ES-I3 (cell line): ENCODE results near the gene MTMR3.
"Not testable (repeated sequence)": the region's sequence is repeated elsewhere in the genome, so short reads cannot be mapped to it uniquely, and the experiment has no call there.

Experiments
- H3K36me3 ChIP-seq: 2 replicates; pipeline ENCODE4 v1.6.1; 2013; ENCODE audit warnings: mild to moderate bottlenecking, low read length, control low read depth, moderate library complexity; ENCODE audit not compliant: insufficient read depth
- H3K4me1 ChIP-seq: 2 replicates; pipeline ENCODE4 v1.6.1; 2013; ENCODE audit warnings: mild to moderate bottlenecking, control low read depth, low read length; ENCODE audit not compliant: insufficient read depth
- H3K9ac ChIP-seq: 2 replicates; pipeline ENCODE4 v1.6.1; 2013; ENCODE audit warnings: low read depth, mild to moderate bottlenecking, low read length, moderate library complexity
- H3K9me3 ChIP-seq: 2 replicates; pipeline ENCODE4 v1.6.1; 2013; ENCODE audit warnings: mild to moderate bottlenecking, low read length, moderate library complexity; ENCODE audit not compliant: control insufficient read depth, insufficient read depth

MTMR3 gene

GRCh38 chr22:30046716-30047363 is 163.9 kb downstream of the MTMR3 start:
- H3K9ac ChIP-seq = no peak overlapping the region
- H3K9me3 ChIP-seq = no peaks in the 10 kb centered on the region
- no peaks in the 10 kb centered on the region for H3K4me1 ChIP-seq
- H3K36me3 ChIP-seq = no peaks in the 10 kb centered on the region

- Histone ChIP-seq H3K4me1 (no peaks in the 10 kb centered on the region), H3K9me3 (no peaks in the 10 kb centered on the region), H3K36me3 (no peaks in the 10 kb centered on the region), H3K9ac (no peak overlapping the region)
These were observed 164.4 kb downstream of the MTMR3 start for GRCh38 chr22:30047364-30047738.

- no peaks in the 10 kb centered on the region for H3K9me3 ChIP-seq
- H3K36me3 ChIP-seq = no peaks in the 10 kb centered on the region
- H3K9ac ChIP-seq = no peak overlapping the region
- no peaks in the 10 kb centered on the region for H3K4me1 ChIP-seq
These were observed 165.7 kb downstream of the MTMR3 start for GRCh38 chr22:30048681-30049080.

DNA sequence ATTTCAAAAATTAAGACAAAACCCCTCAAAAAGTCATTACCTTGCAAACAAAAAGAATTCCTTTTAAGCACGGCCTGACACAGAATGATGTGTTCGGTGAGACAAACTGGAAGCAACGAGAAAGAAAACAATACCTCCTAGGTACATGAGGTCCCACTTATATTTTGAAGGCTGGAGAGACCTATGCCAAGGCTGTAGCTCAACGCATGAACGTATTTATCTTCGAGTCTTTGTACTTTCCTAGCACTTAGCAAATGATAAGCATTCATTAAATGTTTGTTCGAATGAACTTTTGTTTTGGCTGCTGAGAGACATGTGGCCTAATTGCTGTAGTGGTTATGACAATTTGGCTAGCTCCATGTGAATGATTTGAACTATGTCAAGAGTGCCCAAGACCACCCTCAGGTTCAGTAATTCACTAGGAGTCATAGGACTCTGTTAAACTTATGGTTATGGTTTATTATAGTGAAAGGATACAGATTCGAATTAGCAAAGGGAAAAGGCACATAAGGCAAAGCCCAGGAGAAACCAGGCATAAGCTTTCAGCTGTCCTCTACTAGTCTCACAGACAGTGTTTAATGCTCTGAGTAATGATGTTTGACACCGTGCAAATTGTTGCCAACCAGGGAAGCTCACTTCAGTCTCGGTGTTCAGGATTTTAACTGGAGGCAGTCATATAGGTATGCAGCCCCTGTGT is 171.2 kb downstream of the MTMR3 start:
- Histone ChIP-seq H3K9ac (no peak overlapping the region), H3K36me3 (no peaks in the 10 kb centered on the region), H3K4me1 (no peaks in the 10 kb centered on the region), H3K9me3 (no peaks in the 10 kb centered on the region; the same call in 1 of the 2 replicates)

- H3K4me1 ChIP-seq = no peaks in the 10 kb centered on the region
- no peak overlapping the region for H3K9ac ChIP-seq
- no peaks in the 10 kb centered on the region for H3K36me3 ChIP-seq
- no peaks in the 10 kb centered on the region; the same call in 1 of the 2 replicates for H3K9me3 ChIP-seq
These were observed 171.7 kb downstream of the MTMR3 start for GRCh38 chr22:30054764-30055069.

DNA sequence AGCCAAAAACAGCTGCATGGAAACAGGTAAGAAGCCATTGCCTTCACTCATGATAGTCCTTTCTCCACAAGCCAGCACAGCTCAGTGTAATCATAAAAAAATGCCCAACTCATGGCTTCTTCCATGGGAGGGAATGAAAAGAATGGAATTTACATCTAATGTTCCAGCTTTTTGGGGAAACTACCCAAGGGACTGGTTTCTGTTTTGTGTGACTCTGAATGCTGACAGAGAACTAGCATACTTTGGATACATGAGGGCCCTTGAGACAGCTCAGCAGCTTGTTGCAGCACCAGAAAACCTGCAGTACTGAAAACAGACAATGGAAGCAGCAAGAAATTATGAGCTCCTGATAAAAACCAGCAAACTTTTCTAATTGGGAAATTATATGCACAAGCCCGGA is 173.0 kb downstream of the MTMR3 start:
- H3K4me1 ChIP-seq = no peaks in the 10 kb centered on the region
- H3K36me3 ChIP-seq = no peaks in the 10 kb centered on the region
- no peaks in the 10 kb centered on the region; the same call in 1 of the 2 replicates for H3K9me3 ChIP-seq
- no peak overlapping the region for H3K9ac ChIP-seq

DNA sequence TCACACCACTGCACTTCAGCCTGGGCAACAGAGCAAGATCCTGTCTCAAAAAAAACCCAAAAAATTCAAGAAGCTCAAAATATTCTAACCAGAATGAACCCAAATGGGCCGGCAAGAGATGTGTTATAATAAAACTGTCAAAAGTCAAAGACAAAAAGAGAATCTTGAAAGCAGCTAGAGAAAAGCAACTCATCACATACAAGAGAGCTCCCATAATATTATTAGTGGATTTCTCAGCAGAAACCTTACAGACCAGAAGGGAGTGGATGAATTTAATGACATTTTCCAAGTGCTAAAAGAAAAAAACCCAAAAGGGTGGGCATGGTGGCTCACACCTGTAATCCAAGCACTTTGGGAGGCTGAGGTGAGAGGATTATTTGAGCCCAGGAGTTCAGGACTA is 174.4 kb downstream of the MTMR3 start:
- H3K4me1 ChIP-seq = no peaks in the 10 kb centered on the region
- H3K36me3 ChIP-seq = no peaks in the 10 kb centered on the region
- no peaks in the 10 kb centered on the region; the same call in 1 of the 2 replicates for H3K9me3 ChIP-seq
- H3K9ac ChIP-seq = no peak overlapping the region

DNA sequence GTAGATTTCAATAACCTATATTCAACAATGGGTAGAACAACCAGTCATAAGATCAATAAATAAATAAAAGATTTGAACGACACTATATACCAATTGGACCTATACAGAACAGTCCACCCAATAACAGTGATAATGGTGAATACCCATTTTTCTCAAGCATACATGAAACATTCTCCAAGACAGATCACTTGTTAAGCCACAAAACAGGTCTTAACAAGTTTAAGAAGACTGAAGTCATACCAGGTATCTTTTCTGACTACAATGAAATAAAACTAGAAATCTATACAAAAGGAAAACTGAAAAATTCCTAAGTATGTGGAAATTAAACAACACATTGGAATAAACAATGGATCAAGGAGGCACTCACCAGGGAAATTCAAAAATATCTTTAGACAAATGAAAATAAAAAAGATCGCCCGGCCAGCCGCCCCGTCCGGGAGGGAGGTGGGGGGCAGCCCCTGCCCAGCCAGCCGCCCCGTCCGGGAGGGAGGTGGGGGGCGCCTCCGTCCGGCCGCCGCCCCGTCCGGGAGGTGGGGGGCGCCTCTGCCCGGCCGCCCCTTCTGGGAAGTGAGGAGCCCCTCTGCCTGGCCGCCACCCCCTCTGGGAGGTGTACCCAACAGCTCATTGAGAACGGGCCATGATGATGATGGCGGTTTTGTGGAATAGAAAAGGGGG is 176.5 kb downstream of the MTMR3 start:
- not testable (repeated sequence) for H3K9me3 ChIP-seq, H3K9ac ChIP-seq, H3K4me1 ChIP-seq

DNA sequence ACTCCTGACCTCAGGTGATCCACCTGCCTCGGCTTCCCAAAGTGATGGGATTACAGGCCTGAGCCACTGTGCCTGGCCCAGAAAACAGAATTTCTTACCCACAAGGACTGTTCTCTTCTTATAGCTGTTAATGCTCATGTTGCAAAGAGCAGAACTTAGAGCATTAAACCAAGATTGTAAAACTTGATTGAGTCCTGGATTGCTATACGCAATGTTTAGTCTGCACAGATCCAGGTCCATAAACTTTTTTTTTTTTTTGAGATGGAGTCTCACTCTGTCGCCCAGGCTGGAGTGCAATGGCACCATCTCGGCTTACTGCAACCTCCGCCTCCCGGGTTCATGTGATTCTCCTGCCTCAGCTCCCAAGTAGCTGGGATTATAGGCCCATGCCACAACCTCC is 178.1 kb downstream of the MTMR3 start:
- H3K9ac ChIP-seq, H3K4me1 ChIP-seq, H3K36me3 ChIP-seq, H3K9me3 ChIP-seq: not testable (repeated sequence)

More for the DNA sequence above, 176.5 kb downstream of the MTMR3 start:
- H3K36me3 ChIP-seq = not testable (repeated sequence)

GRCh38 chr22:30062259-30062658 is 179.3 kb downstream of the MTMR3 start:
- Histone ChIP-seq H3K36me3 (no peaks in the 10 kb centered on the region), H3K4me1 (no peaks in the 10 kb centered on the region), H3K9me3 (peaks cover 7% of the 10 kb centered on the region), H3K9ac (no peak overlapping the region)

DNA sequence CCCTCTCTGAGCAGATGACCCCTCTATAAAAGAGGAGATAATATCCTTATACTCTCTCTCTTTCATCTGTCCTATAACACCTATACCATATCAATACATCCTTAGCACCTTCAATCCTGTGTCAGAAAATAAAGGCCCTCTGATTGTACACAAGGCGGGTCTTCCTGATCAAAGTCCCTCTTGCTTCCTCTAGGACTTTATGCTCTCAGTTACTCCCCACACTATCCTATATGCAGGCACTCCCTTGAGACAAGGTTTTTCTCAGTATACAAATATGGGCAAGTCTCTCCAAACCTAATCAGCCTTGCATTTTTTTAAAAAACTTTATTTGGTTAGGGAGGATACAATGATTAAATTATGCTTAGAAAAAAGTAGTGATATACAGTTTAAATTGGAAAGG is 180.0 kb downstream of the MTMR3 start:
- peaks cover 7% of the 10 kb centered on the region for H3K9me3 ChIP-seq
- no peaks in the 10 kb centered on the region for H3K4me1 ChIP-seq
- no peak overlapping the region for H3K9ac ChIP-seq
- H3K36me3 ChIP-seq = no peaks in the 10 kb centered on the region

DNA sequence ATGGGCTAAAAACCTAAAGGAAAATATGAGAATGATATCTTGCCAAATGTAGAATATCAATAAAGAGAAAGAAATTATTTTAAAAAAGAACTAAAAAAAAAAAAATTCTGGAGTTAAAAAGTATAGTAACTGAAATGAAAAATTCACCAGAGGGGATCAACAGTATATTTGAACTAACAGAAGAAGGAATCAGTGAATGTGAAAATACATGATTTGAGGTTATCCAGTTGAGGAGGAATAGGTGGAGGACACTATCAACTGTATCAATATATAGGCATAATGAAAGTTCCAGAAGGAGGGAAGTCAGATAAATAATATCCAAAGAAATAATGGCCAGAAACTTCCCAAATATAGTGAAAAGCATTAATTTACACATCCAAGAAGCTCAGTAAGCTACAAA is 181.2 kb downstream of the MTMR3 start:
- peaks cover 7% of the 10 kb centered on the region; the same call in 1 of the 2 replicates for H3K9me3 ChIP-seq

GRCh38 chr22:30073743-30074142 is 190.8 kb downstream of the MTMR3 start:
- Histone ChIP-seq H3K9me3 (no peaks in the 10 kb centered on the region), H3K4me1 (no peaks in the 10 kb centered on the region), H3K36me3 (no peaks in the 10 kb centered on the region), H3K9ac (no peak overlapping the region)

More for the DNA sequence above, 181.2 kb downstream of the MTMR3 start:
- Histone ChIP-seq H3K4me1 (no peaks in the 10 kb centered on the region), H3K9ac (no peak overlapping the region), H3K36me3 (no peaks in the 10 kb centered on the region)

- H3K9me3 ChIP-seq = no peaks in the 10 kb centered on the region
- no peak overlapping the region for H3K9ac ChIP-seq
- no peaks in the 10 kb centered on the region for H3K36me3 ChIP-seq
- no peaks in the 10 kb centered on the region for H3K4me1 ChIP-seq
These were observed 191.2 kb downstream of the MTMR3 start for GRCh38 chr22:30074147-30074546.

DNA sequence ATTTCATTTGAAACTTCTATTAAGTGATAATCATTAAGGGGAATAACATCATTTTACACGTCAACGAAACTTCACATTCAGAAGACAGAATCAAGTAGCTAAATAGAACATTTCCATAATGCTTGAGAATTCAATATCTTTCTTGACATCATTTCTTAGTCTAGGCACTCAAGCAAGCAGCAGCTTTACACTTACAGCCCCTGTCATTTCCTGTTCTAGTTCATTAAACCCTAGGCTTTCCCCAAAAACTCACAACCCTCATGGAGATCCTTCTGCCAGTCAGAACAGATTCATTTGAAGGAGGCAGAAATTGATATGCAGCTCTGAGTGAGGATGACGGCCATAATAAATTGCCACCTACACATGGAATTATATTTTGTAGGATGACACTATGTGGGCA is 192.0 kb downstream of the MTMR3 start:
- no peak overlapping the region for H3K9ac ChIP-seq
- H3K4me1 ChIP-seq = no peaks in the 10 kb centered on the region
- H3K9me3 ChIP-seq = no peaks in the 10 kb centered on the region

More for the DNA sequence above, 192.0 kb downstream of the MTMR3 start:
- H3K36me3 ChIP-seq = no peaks in the 10 kb centered on the region
